NCI-H2196 treated with DMSO at 0.1 percent for 48 hours (cell line): ENCODE measurements around the gene PAFAH2.
"Not testable (repeated sequence)": the region's sequence is repeated elsewhere in the genome, so short reads cannot be mapped to it uniquely, and the experiment has no call there.

Source experiments
- DNase-seq: peaks from one replicate; lab custom pipeline; 2025; ENCODE audit not compliant: unreplicated experiment; lab: John Stamatoyannopoulos, UW

The PAFAH2 gene

GRCh38 chr1:25989440-25990234 lies 8.2 kb downstream of the PAFAH2 start:
- DNase-seq: no peak

- no peak for DNase-seq
These were observed 9.9 kb downstream of the PAFAH2 start for GRCh38 chr1:25987951-25988350.

- not testable (repeated sequence) for DNase-seq
These were observed 11.1 kb downstream of the PAFAH2 start for GRCh38 chr1:25986773-25987172.

GRCh38 chr1:25985670-25986069 lies 12.2 kb downstream of the PAFAH2 start:
- no peak for DNase-seq

GRCh38 chr1:25985171-25985570 lies 12.7 kb downstream of the PAFAH2 start:
- DNase-seq: no peak

GRCh38 chr1:25979210-25979609 lies 18.7 kb downstream of the PAFAH2 start:
- DNase-seq: no peak

GRCh38 chr1:25978403-25978802 lies 19.5 kb downstream of the PAFAH2 start:
- no peak for DNase-seq

- no peak for DNase-seq
These were observed 20.1 kb downstream of the PAFAH2 start for GRCh38 chr1:25977801-25978200.

- DNase-seq: no peak
These were observed 24.1 kb downstream of the PAFAH2 start for GRCh38 chr1:25973610-25974321.

- DNase-seq: no peak
These were observed 26.1 kb downstream of the PAFAH2 start for GRCh38 chr1:25971811-25972180.

GRCh38 chr1:25971066-25971810 lies 26.6 kb downstream of the PAFAH2 start:
- DNase-seq: no peak

- no peak for DNase-seq
These were observed 30.6 kb downstream of the PAFAH2 start for GRCh38 chr1:25967308-25967707.

GRCh38 chr1:25959611-25960010 lies 38.3 kb downstream of the PAFAH2 start:
- no peak for DNase-seq

- DNase-seq: no peak
These were observed 39.4 kb downstream of the PAFAH2 start for GRCh38 chr1:25958465-25958864.

- DNase-seq: no peak
These were observed 42.3 kb downstream of the PAFAH2 start for GRCh38 chr1:25955553-25955952.

GRCh38 chr1:25954282-25954938 lies 43.5 kb downstream of the PAFAH2 start:
- DNase-seq: no peak

- DNase-seq: no peak
These were observed 44.9 kb downstream of the PAFAH2 start for GRCh38 chr1:25952841-25953401.

GRCh38 chr1:25948641-25949040 lies 49.2 kb downstream of the PAFAH2 start:
- DNase-seq: no peak

- no peak for DNase-seq
These were observed 50.8 kb downstream of the PAFAH2 start for GRCh38 chr1:25947027-25947426.

GRCh38 chr1:25945761-25946160 lies 52.1 kb downstream of the PAFAH2 start:
- DNase-seq: no peak

- DNase-seq: no peak
These were observed 52.9 kb downstream of the PAFAH2 start for GRCh38 chr1:25944986-25945385.
